Glutamatergic neuron (in vitro differentiated cells): ENCODE data around the gene BIN1. TPM values are rescaled to one million over a fixed set of nuclear protein-coding genes. Genes with fewer than 3 reads are reported as not detected.

Experiments
- DNase-seq: peaks from one replicate; pipeline ENCODE4 v3.0.0; 2022
- H3K27ac Mint-ChIP-seq: one replicate; pipeline ENCODE4 v1.8.0; 2020; ENCODE audit warnings: mild to moderate bottlenecking, mixed read lengths, inconsistent platforms; ENCODE audit not compliant: unreplicated experiment
- H3K27me3 Mint-ChIP-seq: one replicate; pipeline ENCODE4 v1.8.0; 2020; ENCODE audit warnings: mild to moderate bottlenecking, moderate library complexity, mixed read lengths, inconsistent platforms; ENCODE audit not compliant: unreplicated experiment
- H3K36me3 Mint-ChIP-seq: one replicate; pipeline ENCODE4 v1.8.0; 2020; ENCODE audit warnings: mild to moderate bottlenecking, mixed read lengths, inconsistent platforms; ENCODE audit not compliant: unreplicated experiment
- H3K4me1 Mint-ChIP-seq: one replicate; pipeline ENCODE4 v1.8.0; 2020; ENCODE audit warnings: mild to moderate bottlenecking, low read depth, mixed read lengths, inconsistent platforms; ENCODE audit not compliant: unreplicated experiment
- H3K4me3 Mint-ChIP-seq: one replicate; pipeline ENCODE4 v1.8.0; 2020; ENCODE audit warnings: mild to moderate bottlenecking, mixed read lengths, inconsistent platforms; ENCODE audit not compliant: unreplicated experiment
- H3K9me3 Mint-ChIP-seq: one replicate; pipeline ENCODE4 v1.8.0; 2020; ENCODE audit warnings: mild to moderate bottlenecking, moderate library complexity, mixed read lengths, inconsistent platforms; ENCODE audit not compliant: unreplicated experiment
- total RNA-seq: library from RNA; stranded (reverse); fragmentation: NEBNext Ultra II Directional; extraction: Animal tissue kit (Norgen Biotek cat#: 25700); gene quantifications from one replicate; pipeline ENCODE4 v1.2.1, GENCODE V29; 2021; ENCODE audit not compliant: unreplicated experiment
- TF ChIP-seq, protein P1 (sequence below): fragments of 200-600 bp; sonication (generic); IDR thresholded peaks from one replicate; pipeline ENCODE4 v1.5.0; 2021; ENCODE audit not compliant: partially characterized antibody, unreplicated experiment

BIN1 gene
- total RNA-seq, 1 donor from 2014 or later = 176 TPM

DNA sequence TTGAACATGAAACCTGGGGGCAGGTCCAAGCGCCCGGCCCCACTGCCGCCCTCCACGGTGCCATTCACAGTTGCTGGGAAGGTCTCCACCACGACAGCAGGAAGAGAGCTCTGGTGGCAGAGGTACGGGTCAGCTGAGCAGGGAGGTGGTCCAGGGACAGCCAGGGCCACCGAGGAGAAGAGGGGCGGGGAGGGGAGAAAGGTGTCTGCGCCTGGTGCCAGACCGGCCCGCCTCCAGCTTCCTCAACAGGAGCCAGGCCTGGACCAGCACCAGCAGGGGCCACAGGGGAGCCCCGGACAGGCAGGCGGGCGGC is 56.2 kb downstream of the BIN1 start:
- Mint-ChIP-seq H3K36me3 (peaks cover 3% of the 10 kb centered on the region), H3K27me3 (peaks cover 9% of the 10 kb centered on the region), H3K4me1 (peaks cover 11% of the 10 kb centered on the region), H3K27ac (no peak overlapping the region), H3K9me3 (peaks cover 3% of the 10 kb centered on the region), H3K4me3 (no peak overlapping the region)
- TF ChIP-seq, protein P1, sequence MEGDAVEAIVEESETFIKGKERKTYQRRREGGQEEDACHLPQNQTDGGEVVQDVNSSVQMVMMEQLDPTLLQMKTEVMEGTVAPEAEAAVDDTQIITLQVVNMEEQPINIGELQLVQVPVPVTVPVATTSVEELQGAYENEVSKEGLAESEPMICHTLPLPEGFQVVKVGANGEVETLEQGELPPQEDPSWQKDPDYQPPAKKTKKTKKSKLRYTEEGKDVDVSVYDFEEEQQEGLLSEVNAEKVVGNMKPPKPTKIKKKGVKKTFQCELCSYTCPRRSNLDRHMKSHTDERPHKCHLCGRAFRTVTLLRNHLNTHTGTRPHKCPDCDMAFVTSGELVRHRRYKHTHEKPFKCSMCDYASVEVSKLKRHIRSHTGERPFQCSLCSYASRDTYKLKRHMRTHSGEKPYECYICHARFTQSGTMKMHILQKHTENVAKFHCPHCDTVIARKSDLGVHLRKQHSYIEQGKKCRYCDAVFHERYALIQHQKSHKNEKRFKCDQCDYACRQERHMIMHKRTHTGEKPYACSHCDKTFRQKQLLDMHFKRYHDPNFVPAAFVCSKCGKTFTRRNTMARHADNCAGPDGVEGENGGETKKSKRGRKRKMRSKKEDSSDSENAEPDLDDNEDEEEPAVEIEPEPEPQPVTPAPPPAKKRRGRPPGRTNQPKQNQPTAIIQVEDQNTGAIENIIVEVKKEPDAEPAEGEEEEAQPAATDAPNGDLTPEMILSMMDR = no peak
- no peak for DNase-seq

DNA sequence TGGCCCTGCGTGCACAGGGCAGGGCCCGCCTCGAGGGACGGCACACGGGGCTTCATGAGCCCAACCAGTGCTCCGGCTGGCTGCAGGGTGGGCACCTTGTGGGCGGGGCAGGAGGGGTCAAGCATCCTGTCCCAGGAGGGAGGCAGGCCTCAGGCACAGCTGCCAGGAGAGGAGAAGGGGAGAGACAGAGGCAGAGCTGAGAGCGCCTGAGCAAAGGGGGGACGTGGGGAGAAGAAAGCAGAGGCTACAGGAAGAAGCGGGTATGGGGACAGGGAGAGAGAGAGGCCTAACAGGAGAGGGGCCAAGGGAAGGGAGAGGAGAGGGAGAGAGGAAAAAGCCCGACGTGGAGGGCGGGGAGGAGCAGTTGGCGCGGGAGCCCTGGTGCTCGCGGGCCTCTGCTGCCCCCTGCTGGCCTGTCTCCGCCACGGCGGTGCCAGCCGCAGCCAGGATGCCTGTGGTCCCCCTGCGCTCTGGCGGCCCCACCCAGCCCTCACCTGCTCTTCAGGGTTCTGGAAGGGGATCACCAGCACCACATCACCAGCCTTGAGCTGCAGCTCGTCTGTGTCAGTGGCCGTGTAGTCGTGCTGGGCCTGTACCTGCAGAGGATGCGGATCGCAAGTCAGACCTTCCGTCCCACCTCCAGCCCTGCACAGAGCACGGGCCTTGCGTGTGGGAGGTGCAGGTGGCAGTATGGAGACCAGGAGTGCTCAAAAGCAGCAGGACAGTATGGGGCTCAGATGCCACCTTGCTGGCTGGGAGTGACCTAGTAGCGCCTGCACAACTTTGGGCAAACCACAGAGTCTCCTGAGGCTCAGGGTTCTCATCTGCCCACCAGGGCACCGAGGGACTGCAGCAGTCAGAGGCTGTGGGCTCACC is 56.8 kb downstream of the BIN1 start:
- Mint-ChIP-seq H3K36me3 (peaks cover 3% of the 10 kb centered on the region), H3K27me3 (peaks cover 9% of the 10 kb centered on the region)

DNA sequence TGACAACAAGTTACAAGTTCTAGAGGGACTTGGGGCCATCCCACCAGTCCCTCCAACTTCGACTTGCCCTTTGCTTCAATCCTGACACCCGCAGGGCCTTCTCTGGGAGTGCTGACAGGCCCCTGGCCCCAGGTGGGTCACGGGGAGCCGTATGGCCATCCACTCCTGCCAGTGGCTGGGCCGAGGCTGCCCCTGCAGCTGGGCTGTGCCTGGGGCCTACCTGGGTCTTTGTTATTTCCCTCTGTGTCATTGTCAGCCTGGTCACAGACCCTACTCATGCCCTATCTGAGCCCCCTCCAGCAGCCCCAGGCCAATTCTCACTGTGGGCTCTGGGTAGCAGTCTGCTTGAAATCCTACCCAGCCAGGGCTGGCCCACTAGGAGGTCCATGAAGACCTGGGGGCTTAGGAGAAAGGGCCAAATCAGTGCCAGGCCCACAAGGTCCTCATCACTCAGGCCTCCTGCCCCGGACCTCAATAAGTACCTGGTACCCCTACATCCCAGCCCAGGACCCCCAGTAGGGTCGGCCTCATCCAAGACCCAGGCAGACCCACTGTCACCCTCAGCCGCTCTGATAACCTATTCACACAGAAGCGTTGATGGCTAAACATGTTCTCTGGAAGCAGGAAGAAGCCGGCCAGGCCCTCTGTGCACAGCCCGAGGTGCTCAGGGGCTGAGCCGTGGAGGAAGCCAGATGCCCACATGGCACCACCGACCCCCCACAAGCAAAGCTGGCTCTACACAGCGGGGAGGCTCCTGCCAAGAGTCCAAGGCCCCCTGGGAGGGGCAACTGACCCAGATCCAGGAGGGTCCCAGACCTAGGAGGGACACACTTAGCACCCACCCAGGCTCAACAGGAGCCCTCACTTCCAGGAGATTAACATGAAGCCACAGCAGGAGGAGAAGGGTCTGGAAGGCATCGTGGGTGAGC is 57.7 kb downstream of the BIN1 start:
- H3K27ac Mint-ChIP-seq = no peak overlapping the region
- DNase-seq = no peak
- H3K4me1 Mint-ChIP-seq = peaks cover 10% of the 10 kb centered on the region
- TF ChIP-seq, protein P1 = no peak
- H3K36me3 Mint-ChIP-seq = peaks cover 3% of the 10 kb centered on the region
- no peak overlapping the region for H3K4me3 Mint-ChIP-seq
- peaks cover 8% of the 10 kb centered on the region for H3K27me3 Mint-ChIP-seq
- H3K9me3 Mint-ChIP-seq = peaks cover 3% of the 10 kb centered on the region

More for the DNA sequence above, 56.8 kb downstream of the BIN1 start:
- TF ChIP-seq, protein P1 = peak; percentile 97
- H3K9me3 Mint-ChIP-seq = peaks cover 3% of the 10 kb centered on the region
- DNase-seq = peak; percentile 87
- H3K27ac Mint-ChIP-seq = no peak overlapping the region
- peaks cover 11% of the 10 kb centered on the region for H3K4me1 Mint-ChIP-seq
- H3K4me3 Mint-ChIP-seq = no peak overlapping the region

DNA sequence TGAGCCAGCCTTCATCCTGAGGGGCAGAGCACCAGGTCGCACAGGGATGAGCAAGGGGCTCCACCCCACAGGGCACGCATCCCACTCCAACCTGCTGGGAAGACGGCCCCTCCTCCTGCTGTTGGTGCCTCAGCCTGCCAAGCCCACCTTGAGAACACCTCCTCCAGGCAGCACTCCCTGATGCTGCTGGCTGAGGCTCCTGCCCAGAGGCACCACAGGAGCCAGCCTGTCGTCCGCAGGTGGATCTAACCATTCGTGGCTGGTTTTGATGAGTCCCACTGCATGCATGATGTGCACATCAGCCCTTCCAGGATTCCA is 58.4 kb downstream of the BIN1 start:
- DNase-seq = no peak
- no peak overlapping the region for H3K4me3 Mint-ChIP-seq
- H3K36me3 Mint-ChIP-seq = peaks cover 3% of the 10 kb centered on the region
- peaks cover 9% of the 10 kb centered on the region for H3K4me1 Mint-ChIP-seq
- H3K9me3 Mint-ChIP-seq = peaks cover 3% of the 10 kb centered on the region
- TF ChIP-seq, protein P1 = no peak
- peaks cover 8% of the 10 kb centered on the region for H3K27me3 Mint-ChIP-seq
- no peak overlapping the region for H3K27ac Mint-ChIP-seq
